GM21619 (cell line): Measurements from ENCODE around the gene ZNF638.

ENCODE experiments used
- ATAC-seq: cut with Tn5 transposase; IDR thresholded peaks from one replicate; pipeline ENCODE4 v1.9.1; 2021; ENCODE audit not compliant: unreplicated experiment

ZNF638 gene

GRCh38 chr2:71467180-71467815 is 135.7 kb downstream of the ZNF638 start:
- no peak for ATAC-seq

GRCh38 chr2:71468279-71469015 is 136.9 kb downstream of the ZNF638 start:
- ATAC-seq, result no peak

GRCh38 chr2:71469403-71470398 is 138.1 kb downstream of the ZNF638 start:
- no peak for ATAC-seq

GRCh38 chr2:71471276-71471675 is 139.7 kb downstream of the ZNF638 start:
- ATAC-seq, result no peak

GRCh38 chr2:71472019-71472418 is 140.4 kb downstream of the ZNF638 start:
- ATAC-seq, result no peak

- ATAC-seq, result no peak
These were observed 141.9 kb downstream of the ZNF638 start for GRCh38 chr2:71473346-71474031.

GRCh38 chr2:71474116-71474743 is 142.6 kb downstream of the ZNF638 start:
- no peak for ATAC-seq

- no peak for ATAC-seq
These were observed 143.3 kb downstream of the ZNF638 start for GRCh38 chr2:71474744-71475397.

GRCh38 chr2:71476495-71476894 is 144.9 kb downstream of the ZNF638 start:
- no peak for ATAC-seq

- ATAC-seq, result no peak
These were observed 145.7 kb downstream of the ZNF638 start for GRCh38 chr2:71477231-71477691.

GRCh38 chr2:71478806-71479205 is 147.2 kb downstream of the ZNF638 start:
- ATAC-seq, result no peak

GRCh38 chr2:71479261-71479660 is 147.7 kb downstream of the ZNF638 start:
- ATAC-seq, result no peak

- ATAC-seq, result no peak
These were observed 149.5 kb downstream of the ZNF638 start for GRCh38 chr2:71481111-71481510.

GRCh38 chr2:71482055-71482454 is 150.5 kb downstream of the ZNF638 start:
- no peak for ATAC-seq

- ATAC-seq, result no peak
These were observed 151.7 kb downstream of the ZNF638 start for GRCh38 chr2:71483246-71483645.

- ATAC-seq, result no peak
These were observed 152.8 kb downstream of the ZNF638 start for GRCh38 chr2:71484354-71484753.
